ENCODE results near the gene AHSA1.

GRCh38 chr14:77488558-77488957 is 30.7 kb downstream of the AHSA1 start:
- no peak for TF ChIP-seq CTCF (conservative IDR thresholded peaks at IDR 0.05; ENCODE audit: low read length)
- no peak for TF ChIP-seq EZH2phosphoT487 (IDR thresholded peaks at IDR 0.05; ENCODE audit: borderline replicate concordance)
